ENCODE measurements around the gene MEGF11.

Gene MEGF11

DNA sequence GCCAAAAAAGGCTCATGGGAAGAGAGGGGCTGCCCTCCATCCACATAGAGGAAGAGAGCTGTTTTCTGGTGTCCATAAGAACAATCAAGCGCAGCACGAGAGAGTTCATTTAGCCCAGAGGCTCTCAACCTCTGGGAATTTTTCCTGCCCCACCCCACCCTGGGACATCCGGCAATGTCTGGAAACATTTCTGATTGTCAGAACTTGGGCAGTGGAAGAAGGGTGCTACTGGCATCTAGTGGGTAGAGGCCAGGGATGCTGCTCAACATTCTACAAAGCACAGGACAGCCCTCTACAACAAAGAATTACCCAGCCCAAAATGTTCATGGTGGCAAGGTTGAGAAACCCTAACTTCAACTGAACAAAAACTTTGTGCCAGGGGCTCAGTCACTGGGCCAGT, 291.4 kb downstream of the MEGF11 start:
- no peaks in the 10 kb centered on the region for H3K36me3 Mint-ChIP-seq (ENCODE audit: low read depth)
- no peak overlapping the region for H3K4me3 Mint-ChIP-seq

DNA sequence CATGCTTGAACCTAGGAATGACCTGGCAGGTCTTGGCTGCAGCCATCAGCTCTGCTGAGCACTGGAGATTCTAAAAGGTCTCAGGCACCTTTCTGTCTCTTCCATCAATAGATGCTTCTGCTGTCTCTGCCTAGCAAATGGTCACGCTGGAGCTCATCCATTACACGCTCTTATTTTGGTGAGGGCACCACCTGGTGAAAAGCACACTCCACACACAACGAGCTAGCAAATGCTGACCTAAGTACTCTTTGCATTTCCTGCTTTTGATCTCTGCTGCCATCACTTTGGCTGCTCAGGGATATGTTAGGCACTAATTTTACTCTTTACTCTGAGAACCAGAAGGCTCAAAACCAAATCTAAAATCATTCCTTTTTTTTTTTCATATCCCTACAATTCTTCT, 293.0 kb downstream of the MEGF11 start:
- H3K4me1 Mint-ChIP-seq = no peaks in the 10 kb centered on the region
- no peaks in the 10 kb centered on the region for H3K36me3 Mint-ChIP-seq (ENCODE audit: low read depth)
- no peaks in the 10 kb centered on the region for H3K9me3 Mint-ChIP-seq
- H3K27ac Mint-ChIP-seq = no peak overlapping the region
- H3K4me3 Mint-ChIP-seq = no peak overlapping the region
- TF ChIP-seq, protein P1, sequence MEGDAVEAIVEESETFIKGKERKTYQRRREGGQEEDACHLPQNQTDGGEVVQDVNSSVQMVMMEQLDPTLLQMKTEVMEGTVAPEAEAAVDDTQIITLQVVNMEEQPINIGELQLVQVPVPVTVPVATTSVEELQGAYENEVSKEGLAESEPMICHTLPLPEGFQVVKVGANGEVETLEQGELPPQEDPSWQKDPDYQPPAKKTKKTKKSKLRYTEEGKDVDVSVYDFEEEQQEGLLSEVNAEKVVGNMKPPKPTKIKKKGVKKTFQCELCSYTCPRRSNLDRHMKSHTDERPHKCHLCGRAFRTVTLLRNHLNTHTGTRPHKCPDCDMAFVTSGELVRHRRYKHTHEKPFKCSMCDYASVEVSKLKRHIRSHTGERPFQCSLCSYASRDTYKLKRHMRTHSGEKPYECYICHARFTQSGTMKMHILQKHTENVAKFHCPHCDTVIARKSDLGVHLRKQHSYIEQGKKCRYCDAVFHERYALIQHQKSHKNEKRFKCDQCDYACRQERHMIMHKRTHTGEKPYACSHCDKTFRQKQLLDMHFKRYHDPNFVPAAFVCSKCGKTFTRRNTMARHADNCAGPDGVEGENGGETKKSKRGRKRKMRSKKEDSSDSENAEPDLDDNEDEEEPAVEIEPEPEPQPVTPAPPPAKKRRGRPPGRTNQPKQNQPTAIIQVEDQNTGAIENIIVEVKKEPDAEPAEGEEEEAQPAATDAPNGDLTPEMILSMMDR (IDR thresholded peaks at IDR 0.05; ENCODE audit: unreplicated experiment in 3 of 3) = no peak
- peaks cover 43% of the 10 kb centered on the region for H3K27me3 Mint-ChIP-seq (ENCODE audit: low read depth)

More for the DNA sequence above, 291.4 kb downstream of the MEGF11 start:
- Mint-ChIP-seq H3K4me1 (no peaks in the 10 kb centered on the region), H3K27me3 (ENCODE audit: low read depth) (peaks cover 51% of the 10 kb centered on the region), H3K27ac (no peak overlapping the region), H3K9me3 (no peaks in the 10 kb centered on the region)
- TF ChIP-seq, protein P1 (IDR thresholded peaks at IDR 0.05; ENCODE audit: unreplicated experiment in 3 of 3) = no peak

DNA sequence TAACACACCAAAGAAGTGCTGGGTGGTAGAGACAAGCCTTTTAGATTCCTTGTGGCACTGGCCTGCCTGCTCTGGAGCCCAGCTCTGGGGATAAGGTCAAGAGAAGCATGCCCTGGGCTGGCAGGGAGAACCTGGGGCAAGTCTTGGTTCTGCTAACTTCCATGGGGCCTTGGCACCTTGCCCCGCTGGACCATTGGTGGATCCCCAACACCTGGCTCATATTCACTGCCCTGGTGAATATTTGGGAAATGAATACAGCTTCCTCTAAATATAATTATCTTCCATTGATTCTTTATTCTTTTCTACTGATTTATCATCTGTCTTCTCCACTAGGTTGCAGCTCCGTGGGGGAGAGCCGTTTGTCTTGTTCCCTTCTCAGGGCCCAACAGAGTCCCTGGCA, 294.7 kb downstream of the MEGF11 start:
- H3K27ac Mint-ChIP-seq = no peak overlapping the region
- H3K9me3 Mint-ChIP-seq = no peaks in the 10 kb centered on the region
- peaks cover 48% of the 10 kb centered on the region for H3K27me3 Mint-ChIP-seq (ENCODE audit: low read depth)
- no peak overlapping the region for H3K4me3 Mint-ChIP-seq
- no peaks in the 10 kb centered on the region for H3K4me1 Mint-ChIP-seq
- TF ChIP-seq, protein P1 (IDR thresholded peaks at IDR 0.05; ENCODE audit: unreplicated experiment in 3 of 3) = no peak
- H3K36me3 Mint-ChIP-seq (ENCODE audit: low read depth) = no peaks in the 10 kb centered on the region

DNA sequence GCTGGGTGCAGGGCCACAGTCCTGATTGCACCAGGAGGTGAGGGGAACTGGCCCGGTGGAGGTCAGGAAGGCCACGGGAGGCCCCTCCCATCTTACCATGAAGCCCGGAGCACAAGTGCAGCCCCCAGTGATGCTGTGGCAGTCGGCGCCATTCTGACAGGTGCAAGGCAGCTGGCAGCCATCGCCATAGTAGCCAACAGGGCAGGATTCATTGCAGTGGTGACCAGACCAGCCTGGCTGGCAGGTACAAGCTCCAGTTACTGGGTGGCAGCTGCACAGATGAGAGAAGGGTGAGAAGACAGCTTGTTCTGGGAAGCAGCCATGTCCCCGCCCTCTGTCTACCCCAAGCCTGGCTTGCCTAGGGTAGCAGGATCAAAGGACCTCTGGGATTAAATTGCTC, 296.1 kb downstream of the MEGF11 start:
- H3K27me3 Mint-ChIP-seq (ENCODE audit: low read depth) = peaks cover 40% of the 10 kb centered on the region
- no peaks in the 10 kb centered on the region for H3K4me1 Mint-ChIP-seq
- no peaks in the 10 kb centered on the region for H3K36me3 Mint-ChIP-seq (ENCODE audit: low read depth)
- H3K4me3 Mint-ChIP-seq = no peak overlapping the region
- no peaks in the 10 kb centered on the region for H3K9me3 Mint-ChIP-seq
- no peak overlapping the region for H3K27ac Mint-ChIP-seq
- TF ChIP-seq, protein P1 (IDR thresholded peaks at IDR 0.05; ENCODE audit: unreplicated experiment in 3 of 3) = no peak

DNA sequence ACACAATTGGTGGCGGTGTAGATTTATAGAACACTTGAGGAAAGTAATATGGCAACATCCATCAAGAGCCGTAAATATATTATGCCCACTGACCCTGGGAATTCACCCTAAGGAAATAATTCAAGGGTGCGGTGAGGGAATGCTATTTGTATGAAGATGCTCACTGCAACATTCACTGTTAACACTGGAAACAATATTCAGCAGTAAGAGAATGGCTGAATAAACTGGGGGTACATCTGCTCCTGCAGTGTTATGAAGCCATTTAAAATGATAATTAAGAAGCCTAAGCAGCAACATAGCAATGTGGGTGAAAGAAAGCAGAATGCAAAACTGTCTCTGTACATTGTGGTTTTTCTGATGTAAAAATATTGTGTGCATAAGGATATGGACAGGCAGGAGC, 296.7 kb downstream of the MEGF11 start:
- Mint-ChIP-seq H3K4me1 (no peaks in the 10 kb centered on the region), H3K9me3 (no peaks in the 10 kb centered on the region), H3K27ac (no peak overlapping the region), H3K36me3 (ENCODE audit: low read depth) (no peaks in the 10 kb centered on the region), H3K4me3 (no peak overlapping the region), H3K27me3 (ENCODE audit: low read depth) (peaks cover 40% of the 10 kb centered on the region)
- TF ChIP-seq, protein P1 (IDR thresholded peaks at IDR 0.05; ENCODE audit: unreplicated experiment in 3 of 3) = no peak

DNA sequence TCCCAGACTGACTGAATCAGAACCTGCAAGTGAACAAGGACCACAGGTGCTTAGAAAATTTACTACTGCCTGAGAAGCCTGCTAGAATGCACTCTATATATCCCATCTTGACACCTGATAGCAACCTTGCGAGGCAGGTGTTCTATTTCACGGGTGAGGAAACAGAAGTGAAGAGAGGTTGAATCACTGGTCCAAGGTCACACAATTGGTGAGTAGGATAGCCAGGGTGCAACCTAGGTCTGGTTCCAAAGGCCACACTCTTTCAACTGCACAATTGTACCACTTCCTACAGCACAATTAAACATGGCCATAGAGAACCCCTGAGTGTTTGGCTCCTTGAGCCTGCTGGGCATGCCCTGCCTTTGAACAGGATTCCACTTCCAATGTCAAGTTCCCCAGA, 297.2 kb downstream of the MEGF11 start:
- TF ChIP-seq, protein P1 (IDR thresholded peaks at IDR 0.05; ENCODE audit: unreplicated experiment in 3 of 3) = no peak
- no peak overlapping the region for H3K4me3 Mint-ChIP-seq
- H3K27ac Mint-ChIP-seq = no peak overlapping the region
- no peaks in the 10 kb centered on the region for H3K36me3 Mint-ChIP-seq (ENCODE audit: low read depth)
- H3K4me1 Mint-ChIP-seq = no peaks in the 10 kb centered on the region
- peaks cover 35% of the 10 kb centered on the region for H3K27me3 Mint-ChIP-seq (ENCODE audit: low read depth)
- no peaks in the 10 kb centered on the region for H3K9me3 Mint-ChIP-seq
